Measurements from ENCODE around the gene DCC.

DCC gene

DNA sequence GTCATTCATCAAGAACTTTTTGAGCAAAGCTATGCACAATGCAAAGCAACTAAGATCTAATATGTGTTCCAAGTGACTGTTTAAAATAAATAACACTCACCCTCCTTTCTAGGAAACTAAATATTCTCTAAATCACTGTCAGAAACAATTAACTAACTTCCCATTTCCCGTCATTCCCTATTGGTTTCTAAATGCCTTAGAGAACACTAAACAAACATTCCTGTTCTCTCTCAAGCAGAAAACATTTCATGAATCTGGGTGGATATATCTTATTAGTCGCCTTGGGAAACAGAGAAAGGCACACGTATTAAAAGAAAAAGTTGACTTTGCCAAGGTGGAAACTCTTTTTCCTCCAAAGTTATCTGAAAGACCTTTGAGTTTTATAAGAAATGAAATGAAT, 1149.3 kb downstream of the DCC start:
- DNase-seq (ENCODE audit: low spot score) (no peak), ATAC-seq (ENCODE audit: low read depth) (no peak)
- H3K4me1 ChIP-seq (ENCODE audit: insufficient read depth, poor library complexity, severe bottlenecking): no peaks in the 10 kb centered on the region
- H3K9me3 ChIP-seq (ENCODE audit: severe bottlenecking): no peaks in the 10 kb centered on the region
- TF ChIP-seq, protein P1, sequence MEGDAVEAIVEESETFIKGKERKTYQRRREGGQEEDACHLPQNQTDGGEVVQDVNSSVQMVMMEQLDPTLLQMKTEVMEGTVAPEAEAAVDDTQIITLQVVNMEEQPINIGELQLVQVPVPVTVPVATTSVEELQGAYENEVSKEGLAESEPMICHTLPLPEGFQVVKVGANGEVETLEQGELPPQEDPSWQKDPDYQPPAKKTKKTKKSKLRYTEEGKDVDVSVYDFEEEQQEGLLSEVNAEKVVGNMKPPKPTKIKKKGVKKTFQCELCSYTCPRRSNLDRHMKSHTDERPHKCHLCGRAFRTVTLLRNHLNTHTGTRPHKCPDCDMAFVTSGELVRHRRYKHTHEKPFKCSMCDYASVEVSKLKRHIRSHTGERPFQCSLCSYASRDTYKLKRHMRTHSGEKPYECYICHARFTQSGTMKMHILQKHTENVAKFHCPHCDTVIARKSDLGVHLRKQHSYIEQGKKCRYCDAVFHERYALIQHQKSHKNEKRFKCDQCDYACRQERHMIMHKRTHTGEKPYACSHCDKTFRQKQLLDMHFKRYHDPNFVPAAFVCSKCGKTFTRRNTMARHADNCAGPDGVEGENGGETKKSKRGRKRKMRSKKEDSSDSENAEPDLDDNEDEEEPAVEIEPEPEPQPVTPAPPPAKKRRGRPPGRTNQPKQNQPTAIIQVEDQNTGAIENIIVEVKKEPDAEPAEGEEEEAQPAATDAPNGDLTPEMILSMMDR (IDR thresholded peaks at IDR 0.05; ENCODE audit: poor library complexity, severe bottlenecking): no peak
- no peak overlapping the region for H3K4me3 ChIP-seq (ENCODE audit: severe bottlenecking)
- H3K27me3 ChIP-seq (ENCODE audit: insufficient read depth, poor library complexity, severe bottlenecking): no peaks in the 10 kb centered on the region
- no peak overlapping the region for H3K27ac ChIP-seq (ENCODE audit: poor library complexity, severe bottlenecking)
- H3K36me3 ChIP-seq (ENCODE audit: low read depth): no peaks in the 10 kb centered on the region

DNA sequence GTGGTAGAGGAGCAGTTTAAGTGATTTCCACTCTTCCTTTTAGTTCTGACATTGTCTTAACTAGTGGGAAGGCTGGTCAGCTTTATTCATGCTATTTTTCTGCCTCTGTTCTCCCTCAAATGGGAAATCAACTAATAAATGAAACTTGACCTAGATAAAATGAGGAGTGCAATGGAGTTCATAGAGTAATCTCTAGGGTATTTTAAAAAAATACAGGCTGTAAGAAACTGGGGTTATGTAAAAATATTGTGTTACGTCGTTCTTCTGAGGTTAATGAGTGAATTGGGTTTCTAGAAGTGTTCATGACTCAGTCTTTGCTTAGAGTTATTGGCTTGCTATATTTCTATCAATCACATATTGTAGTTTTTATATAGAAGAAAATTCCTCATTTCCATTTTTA, 1150.0 kb downstream of the DCC start:
- Histone ChIP-seq H3K27me3 (ENCODE audit: insufficient read depth, poor library complexity, severe bottlenecking) (no peaks in the 10 kb centered on the region), H3K36me3 (ENCODE audit: low read depth) (no peaks in the 10 kb centered on the region), H3K27ac (ENCODE audit: poor library complexity, severe bottlenecking) (no peak overlapping the region), H3K4me1 (ENCODE audit: insufficient read depth, poor library complexity, severe bottlenecking) (no peaks in the 10 kb centered on the region), H3K4me3 (ENCODE audit: severe bottlenecking) (no peak overlapping the region), H3K9me3 (ENCODE audit: severe bottlenecking) (no peaks in the 10 kb centered on the region)
- no peak for DNase-seq (ENCODE audit: low spot score)
- TF ChIP-seq, protein P1 (IDR thresholded peaks at IDR 0.05; ENCODE audit: poor library complexity, severe bottlenecking): no peak
- no peak for ATAC-seq (ENCODE audit: low read depth)

DNA sequence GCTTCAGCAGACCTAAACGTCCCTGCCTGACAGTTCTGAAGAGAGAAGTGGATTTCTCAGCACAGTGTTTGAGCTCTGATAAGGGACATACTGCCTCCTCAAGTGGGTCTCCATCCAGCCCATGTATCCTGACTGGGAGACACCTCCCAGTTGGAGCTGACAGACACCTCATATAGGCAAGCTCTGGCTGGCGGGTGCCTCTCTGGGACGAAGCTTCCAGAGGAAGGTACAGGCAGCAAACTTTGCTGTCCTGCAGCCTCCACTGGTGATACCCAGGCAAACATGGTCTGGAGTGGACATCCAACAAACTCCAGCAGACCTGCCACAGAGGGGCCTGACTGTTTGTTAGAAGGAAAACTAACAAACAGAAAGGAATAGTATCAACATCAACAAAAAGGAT, 1156.0 kb downstream of the DCC start:
- TF ChIP-seq, protein P1 (IDR thresholded peaks at IDR 0.05; ENCODE audit: poor library complexity, severe bottlenecking): no peak
- H3K4me1 ChIP-seq (ENCODE audit: insufficient read depth, poor library complexity, severe bottlenecking): no peaks in the 10 kb centered on the region
- DNase-seq (ENCODE audit: low spot score) (no peak), ATAC-seq (ENCODE audit: low read depth) (no peak)
- no peaks in the 10 kb centered on the region for H3K36me3 ChIP-seq (ENCODE audit: low read depth)
- H3K27me3 ChIP-seq (ENCODE audit: insufficient read depth, poor library complexity, severe bottlenecking): no peaks in the 10 kb centered on the region
- H3K27ac ChIP-seq (ENCODE audit: poor library complexity, severe bottlenecking): no peak overlapping the region
- no peaks in the 10 kb centered on the region for H3K9me3 ChIP-seq (ENCODE audit: severe bottlenecking)
- no peak overlapping the region for H3K4me3 ChIP-seq (ENCODE audit: severe bottlenecking)

DNA sequence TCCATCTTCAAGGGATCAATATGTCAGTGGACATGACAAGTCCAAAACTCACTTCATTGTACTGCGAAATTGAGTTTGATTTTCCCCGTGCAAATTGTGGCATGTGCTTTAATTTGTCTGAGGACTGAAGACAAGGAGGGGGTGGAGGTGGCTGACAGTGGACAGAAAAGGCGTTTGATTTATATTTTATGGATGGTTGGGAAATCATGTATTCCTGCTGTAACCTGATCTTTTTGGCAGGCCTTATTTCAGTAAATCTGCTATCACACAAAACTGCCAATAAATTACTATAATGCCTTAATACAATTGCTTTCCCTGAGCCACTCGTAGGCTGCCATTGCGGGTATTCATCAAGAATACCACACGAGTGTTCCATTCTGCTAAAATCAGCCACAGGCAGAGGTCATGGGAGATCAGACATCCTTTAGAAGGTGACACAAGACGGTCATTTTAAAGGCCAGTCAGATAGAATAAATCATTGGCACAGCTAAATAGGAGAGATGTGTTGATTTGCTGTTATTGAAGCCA, 1164.0 kb downstream of the DCC start:
- Histone ChIP-seq H3K4me1 (ENCODE audit: insufficient read depth, poor library complexity, severe bottlenecking) (no peaks in the 10 kb centered on the region), H3K27me3 (ENCODE audit: insufficient read depth, poor library complexity, severe bottlenecking) (no peaks in the 10 kb centered on the region), H3K4me3 (ENCODE audit: severe bottlenecking) (no peak overlapping the region), H3K27ac (ENCODE audit: poor library complexity, severe bottlenecking) (no peak overlapping the region), H3K36me3 (ENCODE audit: low read depth) (no peaks in the 10 kb centered on the region), H3K9me3 (ENCODE audit: severe bottlenecking) (no peaks in the 10 kb centered on the region)
- TF ChIP-seq, protein P1 (IDR thresholded peaks at IDR 0.05; ENCODE audit: poor library complexity, severe bottlenecking): no peak
- DNase-seq (ENCODE audit: low spot score) (no peak), ATAC-seq (ENCODE audit: low read depth) (no peak)

DNA sequence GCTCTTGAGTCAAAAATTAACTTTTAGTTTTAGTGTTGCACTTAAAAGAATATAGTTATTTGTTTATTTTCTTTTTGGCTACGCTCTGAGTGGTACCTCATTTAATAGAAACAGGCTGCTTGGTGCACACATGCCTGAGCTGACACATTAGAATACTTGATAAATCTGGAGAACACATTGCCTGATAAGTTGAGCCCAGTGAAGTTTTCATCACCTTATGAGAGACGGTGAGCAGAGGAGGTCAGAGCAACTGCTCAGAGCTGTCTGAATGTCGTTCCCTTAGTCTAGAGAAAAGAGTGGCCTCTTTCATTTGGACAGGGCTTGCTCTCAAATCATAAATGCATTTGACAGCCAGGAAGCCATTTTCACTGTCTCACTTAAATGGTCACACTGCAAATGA, 1168.5 kb downstream of the DCC start:
- TF ChIP-seq, protein P1 (IDR thresholded peaks at IDR 0.05; ENCODE audit: poor library complexity, severe bottlenecking): no peak
- Histone ChIP-seq H3K27me3 (ENCODE audit: insufficient read depth, poor library complexity, severe bottlenecking) (no peaks in the 10 kb centered on the region), H3K4me3 (ENCODE audit: severe bottlenecking) (no peak overlapping the region), H3K4me1 (ENCODE audit: insufficient read depth, poor library complexity, severe bottlenecking) (no peaks in the 10 kb centered on the region), H3K27ac (ENCODE audit: poor library complexity, severe bottlenecking) (no peak overlapping the region), H3K9me3 (ENCODE audit: severe bottlenecking) (no peaks in the 10 kb centered on the region), H3K36me3 (ENCODE audit: low read depth) (no peaks in the 10 kb centered on the region)
- DNase-seq (ENCODE audit: low spot score) (no peak), ATAC-seq (ENCODE audit: low read depth) (no peak)
